H9 (cell line): ENCODE results near the gene DAB2IP. TPM values are rescaled to one million over a fixed set of nuclear protein-coding genes. Genes with fewer than 3 reads are reported as not detected.

Experiments used
- DNase-seq: peaks from one replicate; pipeline ENCODE4 v3.0.0-alpha.2; 2017
- H2AFZ ChIP-seq: one replicate; pipeline ENCODE4 v1.6.1; 2013; ENCODE audit warnings: mild to moderate bottlenecking, low read length, control low read depth, moderate library complexity
- H2AK5ac ChIP-seq: 2 replicates; pipeline ENCODE4 v1.6.1; 2013; ENCODE audit warnings: low read length, control low read depth, mixed read lengths; ENCODE audit not compliant: insufficient read length
- H2BK120ac ChIP-seq: one replicate; pipeline ENCODE4 v1.6.1; 2013; ENCODE audit warnings: low read depth, mild to moderate bottlenecking, low read length, control low read depth, inconsistent platforms; ENCODE audit not compliant: poor library complexity, severe bottlenecking
- H2BK12ac ChIP-seq: 2 replicates; pipeline ENCODE4 v1.6.1; 2013; ENCODE audit warnings: low read length, control low read depth, mixed read lengths, low read depth; ENCODE audit not compliant: insufficient read length
- H2BK15ac ChIP-seq: 2 replicates; pipeline ENCODE4 v1.6.1; 2013; ENCODE audit warnings: low read depth, low read length, control low read depth
- H2BK20ac ChIP-seq: one replicate; pipeline ENCODE4 v1.6.1; 2013; ENCODE audit warnings: low read depth, mild to moderate bottlenecking, low read length, control low read depth, inconsistent platforms; ENCODE audit not compliant: poor library complexity, severe bottlenecking
- H2BK5ac ChIP-seq: 2 replicates; pipeline ENCODE4 v1.6.1; 2013; ENCODE audit warnings: low read length, control low read depth, mixed read lengths; ENCODE audit not compliant: insufficient read length
- H3K14ac ChIP-seq: 2 replicates; pipeline ENCODE4 v1.6.1; 2013; ENCODE audit warnings: low read length, control low read depth; ENCODE audit not compliant: insufficient read depth
- H3K18ac ChIP-seq: 2 replicates; pipeline ENCODE4 v1.6.1; 2013; ENCODE audit warnings: low read depth, mild to moderate bottlenecking, mixed read lengths, low read length, control low read depth; ENCODE audit not compliant: insufficient read length
- H3K23ac ChIP-seq: 2 replicates; pipeline ENCODE4 v1.6.1; 2013; ENCODE audit warnings: low read length, control low read depth, mixed read lengths, low read depth; ENCODE audit not compliant: insufficient read length
- H3K23me2 ChIP-seq: 2 replicates; pipeline ENCODE4 v1.6.1; 2013; ENCODE audit warnings: low read depth, mild to moderate bottlenecking, mixed read lengths, low read length, control low read depth; ENCODE audit not compliant: insufficient read length, poor library complexity, severe bottlenecking
- H3K27ac ChIP-seq: 2 replicates; pipeline ENCODE4 v1.5.1; 2013; ENCODE audit warnings: low read length, control low read depth, mixed read lengths, low read depth; ENCODE audit not compliant: insufficient read length
- H3K27me3 ChIP-seq: 2 replicates; pipeline ENCODE4 v1.6.1; 2013; ENCODE audit warnings: low read length, control low read depth, inconsistent platforms; ENCODE audit not compliant: insufficient read depth
- H3K4ac ChIP-seq: 2 replicates; pipeline ENCODE4 v1.6.1; 2013; ENCODE audit warnings: low read depth, mild to moderate bottlenecking, control low read depth, inconsistent platforms, low read length, moderate library complexity
- H3K4me1 ChIP-seq: 2 replicates; pipeline ENCODE4 v1.6.1; 2013; ENCODE audit warnings: low read length, control low read depth, inconsistent platforms; ENCODE audit not compliant: insufficient read depth
- H3K4me2 ChIP-seq: 2 replicates; pipeline ENCODE4 v1.6.1; 2013; ENCODE audit warnings: low read length, control low read depth, mixed read lengths; ENCODE audit not compliant: insufficient read length, insufficient read depth
- H3K56ac ChIP-seq: 2 replicates; pipeline ENCODE4 v1.6.1; 2013; ENCODE audit warnings: low read depth, mild to moderate bottlenecking, mixed read lengths, low read length, control low read depth; ENCODE audit not compliant: insufficient read length
- H3K79me1 ChIP-seq: 2 replicates; pipeline ENCODE4 v1.6.1; 2013; ENCODE audit warnings: low read depth, mild to moderate bottlenecking, moderate library complexity, low read length, control low read depth, inconsistent platforms; ENCODE audit not compliant: insufficient read depth, poor library complexity, severe bottlenecking
- H3K79me2 ChIP-seq: 2 replicates; pipeline ENCODE4 v1.6.1; 2013; ENCODE audit warnings: low read length, control low read depth, inconsistent platforms; ENCODE audit not compliant: insufficient read depth
- H3K9ac ChIP-seq: 2 replicates; pipeline ENCODE4 v1.6.1; 2013; ENCODE audit warnings: low read length, control low read depth, mixed read lengths; ENCODE audit not compliant: insufficient read length; ENCODE audit errors: extremely low read depth
- H3K9me3 ChIP-seq: one replicate; pipeline ENCODE4 v1.6.1; 2013; ENCODE audit warnings: low read depth, low read length, inconsistent platforms; ENCODE audit not compliant: control insufficient read depth
- H3T11ph ChIP-seq: one replicate; pipeline ENCODE4 v1.6.1; 2013; ENCODE audit warnings: mild to moderate bottlenecking, low read length, control low read depth, inconsistent platforms
- H4K20me1 ChIP-seq: one replicate; pipeline ENCODE4 v1.6.1; 2013; ENCODE audit not compliant: control insufficient read depth, insufficient read length, insufficient read depth
- H4K5ac ChIP-seq: 2 replicates; pipeline ENCODE4 v1.6.1; 2013; ENCODE audit warnings: low read depth, mild to moderate bottlenecking, mixed read lengths, low read length, control low read depth; ENCODE audit not compliant: insufficient read length
- H4K8ac ChIP-seq: replicated peaks from 2 replicates; pipeline ENCODE4 v1.6.1; 2013; ENCODE audit warnings: low read length, control low read depth, mixed read lengths, low read depth; ENCODE audit not compliant: insufficient read length
- H4K91ac ChIP-seq: 2 replicates; pipeline ENCODE4 v1.6.1; 2013; ENCODE audit warnings: low read depth, mild to moderate bottlenecking, moderate library complexity, mixed read lengths, low read length, control low read depth; ENCODE audit not compliant: insufficient read length
- H3K27ac Mint-ChIP-seq, 3 experiments: 2 replicates in 2 of 3; 3 replicates in 1 of 3; pipeline ENCODE4 v1.8.0; 2020 to 2021; ENCODE audit warnings: mixed read lengths in 3 of 3, mild to moderate bottlenecking in 1 of 3, moderate library complexity in 1 of 3
- H3K27me3 Mint-ChIP-seq: 2 replicates; pipeline ENCODE4 v1.8.0; 2021; ENCODE audit warnings: low read depth, mild to moderate bottlenecking, moderate library complexity, mixed read lengths
- H3K36me3 Mint-ChIP-seq, 3 experiments: 2 replicates in 2 of 3; 3 replicates in 1 of 3; pipeline ENCODE4 v1.8.0; 2020 to 2021; ENCODE audit warnings: low read depth in 3 of 3, mixed read lengths in 3 of 3; ENCODE audit not compliant: insufficient read depth in 1 of 3
- H3K4me1 Mint-ChIP-seq, 2 experiments: 2 replicates each; pipeline ENCODE4 v1.8.0; 2020; ENCODE audit warnings: mixed read lengths in 2 of 2
- H3K4me3 Mint-ChIP-seq, 2 experiments: 2 replicates in 1 of 2; 3 replicates in 1 of 2; pipeline ENCODE4 v1.8.0; 2020 to 2021; ENCODE audit warnings: mild to moderate bottlenecking in 2 of 2, mixed read lengths in 2 of 2, moderate library complexity in 1 of 2
- H3K9me3 Mint-ChIP-seq, 2 experiments: 2 replicates in 1 of 2; 3 replicates in 1 of 2; pipeline ENCODE4 v1.8.0; 2020; ENCODE audit warnings: mild to moderate bottlenecking in 2 of 2, mixed read lengths in 2 of 2, moderate library complexity in 1 of 2
- CTCF ChIP-seq: fragments of 200-600 bp; sonication (generic); conservative IDR thresholded peaks from 3 replicates; pipeline ENCODE4 v1.8.0; 2021; ENCODE audit warnings: antibody characterized with exemption, mild to moderate bottlenecking
- WGBS: extraction: QIAGEN DNeasy Blood & Tissue Kit; methylation state at CpG from one replicate; pipeline ENCODE4 v1.1.7; 2013; ENCODE audit warnings: missing lambda C conversion rate, low lambda C conversion rate, mixed read lengths; ENCODE audit not compliant: insufficient read length; ENCODE audit errors: extremely low coverage; 5-methylcytosine and 5-hydroxymethylcytosine counted together
- total RNA-seq: library from RNA; stranded (reverse); gene quantifications from 2 replicates; pipeline ENCODE4 v1.2.1, GENCODE V29; 2021

DAB2IP gene
- total RNA-seq, 1 experiment from 2014 or later = 22.6 TPM

GRCh38 chr9:121652021-121652837, 795 bp downstream of the DAB2IP start:
- H3K4me1 ChIP-seq = peaks cover 6% of the 10 kb centered on the region; the same call in 1 of the 2 replicates
- no peaks in the 10 kb centered on the region for H3K79me1 ChIP-seq
- no peak overlapping the region; a peak in 1 of 7 replicates for H3K27ac Mint-ChIP-seq
- H2BK120ac ChIP-seq = no peak overlapping the region
- H2BK12ac ChIP-seq = no peak overlapping the region
- no peak overlapping the region for H3K4ac ChIP-seq
- no peak overlapping the region for H2BK20ac ChIP-seq
- no peak overlapping the region for H2BK5ac ChIP-seq
- H3K23me2 ChIP-seq = peaks cover 13% of the 10 kb centered on the region
- H3K18ac ChIP-seq = no peak overlapping the region
- peaks cover 0 to 3% (median 2%) of the 10 kb centered on the region in 3 experiments; a peak in 2 of 7 replicates for H3K36me3 Mint-ChIP-seq
- H2BK15ac ChIP-seq = no peak overlapping the region
- TF ChIP-seq CTCF = no peak
- H3K4me2 ChIP-seq = peak overlapping the region; percentile 40
- no peak overlapping the region for H4K5ac ChIP-seq
- peaks cover 37% of the 10 kb centered on the region for H3K27me3 Mint-ChIP-seq
- no peak overlapping the region for H3K23ac ChIP-seq
- WGBS = no CpG with 5 or more reads among the region's 29 CpGs
- H3K56ac ChIP-seq = no peak overlapping the region
- no peak overlapping the region for H4K8ac ChIP-seq
- peak; percentile 47 for DNase-seq
- no peaks in the 10 kb centered on the region for H3K9me3 ChIP-seq
- no peak overlapping the region for H3K14ac ChIP-seq
- H3T11ph ChIP-seq = no peak overlapping the region
- peak overlapping the region; percentile 79 to 90 for H3K4me3 Mint-ChIP-seq
- no peaks in the 10 kb centered on the region for H3K9me3 Mint-ChIP-seq
- H4K20me1 ChIP-seq = no peaks in the 10 kb centered on the region
- no peaks in the 10 kb centered on the region for H3K27me3 ChIP-seq
- peaks cover 3% of the 10 kb centered on the region; the same call in 1 of the 2 replicates for H3K79me2 ChIP-seq
- H3K9ac ChIP-seq = no peak overlapping the region
- H2AK5ac ChIP-seq = no peak overlapping the region
- no peak overlapping the region for H3K27ac ChIP-seq
- peaks cover 50 to 62% of the 10 kb centered on the region in 2 experiments for H3K4me1 Mint-ChIP-seq
- H4K91ac ChIP-seq = no peak overlapping the region
- no peak overlapping the region for H2AFZ ChIP-seq
